ENCODE measurements around the gene CCDC57. TPM values are rescaled to one million over a fixed set of nuclear protein-coding genes. Genes with fewer than 3 reads are reported as not detected.
A peak's percentile ranks its signal among the peaks of the same experiment; 100 is the strongest.

Gene CCDC57
- total RNA-seq, 1 experiment from 2014 or later: 69.9 TPM

GRCh38 chr17:82232876-82233785 lies 20.5 kb upstream of the CCDC57 start:
- no peak overlapping the region for H3K27ac Mint-ChIP-seq (ENCODE audit: unreplicated experiment)
- CTCF ChIA-PET: no interaction called here
- H3K27me3 Mint-ChIP-seq (ENCODE audit: unreplicated experiment): no peaks in the 10 kb centered on the region
- no peak overlapping the region for H3K4me3 Mint-ChIP-seq (ENCODE audit: low read depth, unreplicated experiment)
- BruUV-seq (replicated peaks): no TSS peak
- peaks cover 48% of the 10 kb centered on the region for H3K36me3 Mint-ChIP-seq (ENCODE audit: insufficient read depth, unreplicated experiment)
- intact Hi-C loops (cut with micrococcal nuclease; ENCODE audit: unreplicated experiment): no loop called here
- H3K9me3 Mint-ChIP-seq (ENCODE audit: low read depth, unreplicated experiment): no peaks in the 10 kb centered on the region
- no peak for TF ChIP-seq CTCF (IDR thresholded peaks at IDR 0.05; ENCODE audit: unreplicated experiment)
- peaks cover 20% of the 10 kb centered on the region for H3K4me1 Mint-ChIP-seq (ENCODE audit: low read depth, unreplicated experiment)
- DNase-seq: no peak

- Mint-ChIP-seq H3K36me3 (ENCODE audit: insufficient read depth, unreplicated experiment) (peaks cover 52% of the 10 kb centered on the region), H3K4me3 (ENCODE audit: low read depth, unreplicated experiment) (peak overlapping the region; percentile 28), H3K27me3 (ENCODE audit: unreplicated experiment) (no peaks in the 10 kb centered on the region), H3K4me1 (ENCODE audit: low read depth, unreplicated experiment) (peaks cover 20% of the 10 kb centered on the region), H3K9me3 (ENCODE audit: low read depth, unreplicated experiment) (no peaks in the 10 kb centered on the region), H3K27ac (ENCODE audit: unreplicated experiment) (no peak overlapping the region)
- no peak for DNase-seq
- CTCF ChIA-PET: interaction anchor here (1.4 kb wide), 1 partner anchor 26 kb away, joined by 7 read pairs; no protein-coding TSS in a partner anchor
- BruUV-seq (replicated peaks): no TSS peak
- intact Hi-C loops (cut with micrococcal nuclease; ENCODE audit: unreplicated experiment): no loop called here
- TF ChIP-seq CTCF (IDR thresholded peaks at IDR 0.05; ENCODE audit: unreplicated experiment): no peak
These were observed 19.7 kb upstream of the CCDC57 start for GRCh38 chr17:82232322-82232820.

GRCh38 chr17:82231562-82232321 lies 19.1 kb upstream of the CCDC57 start:
- Mint-ChIP-seq H3K27ac (ENCODE audit: unreplicated experiment) (no peak overlapping the region), H3K4me3 (ENCODE audit: low read depth, unreplicated experiment) (peak overlapping the region; percentile 28), H3K4me1 (ENCODE audit: low read depth, unreplicated experiment) (peaks cover 20% of the 10 kb centered on the region), H3K27me3 (ENCODE audit: unreplicated experiment) (no peaks in the 10 kb centered on the region), H3K36me3 (ENCODE audit: insufficient read depth, unreplicated experiment) (peaks cover 59% of the 10 kb centered on the region), H3K9me3 (ENCODE audit: low read depth, unreplicated experiment) (no peaks in the 10 kb centered on the region)
- BruUV-seq (replicated peaks): no TSS peak
- intact Hi-C loops (cut with micrococcal nuclease; ENCODE audit: unreplicated experiment): no loop called here
- DNase-seq: peak; percentile 71
- CTCF ChIA-PET: interaction anchor here (1.4 kb wide), 1 partner anchor 26 kb away, joined by 7 read pairs; no protein-coding TSS in a partner anchor
- TF ChIP-seq CTCF (IDR thresholded peaks at IDR 0.05; ENCODE audit: unreplicated experiment): no peak

GRCh38 chr17:82231312-82231561 lies 18.6 kb upstream of the CCDC57 start:
- Mint-ChIP-seq H3K9me3 (ENCODE audit: low read depth, unreplicated experiment) (no peaks in the 10 kb centered on the region), H3K4me1 (ENCODE audit: low read depth, unreplicated experiment) (peaks cover 20% of the 10 kb centered on the region), H3K27ac (ENCODE audit: unreplicated experiment) (no peak overlapping the region), H3K27me3 (ENCODE audit: unreplicated experiment) (no peaks in the 10 kb centered on the region), H3K36me3 (ENCODE audit: insufficient read depth, unreplicated experiment) (peaks cover 55% of the 10 kb centered on the region), H3K4me3 (ENCODE audit: low read depth, unreplicated experiment) (peak overlapping the region; percentile 28)
- CTCF ChIA-PET: interaction anchor here (1.4 kb wide), 1 partner anchor 25 kb away, joined by 7 read pairs; no protein-coding TSS in a partner anchor
- intact Hi-C loops (cut with micrococcal nuclease; ENCODE audit: unreplicated experiment): no loop called here
- BruUV-seq (replicated peaks): no TSS peak
- no peak for TF ChIP-seq CTCF (IDR thresholded peaks at IDR 0.05; ENCODE audit: unreplicated experiment)
- no peak for DNase-seq

Measured in Calu3 (cell line).